Measurements from ENCODE around the gene INTS15. TPM values are rescaled to one million over a fixed set of nuclear protein-coding genes. Genes with fewer than 3 reads are reported as not detected.

The INTS15 gene
- total RNA-seq, 2 donors from 2014 or later: 34.4 to 38.0 TPM

DNA sequence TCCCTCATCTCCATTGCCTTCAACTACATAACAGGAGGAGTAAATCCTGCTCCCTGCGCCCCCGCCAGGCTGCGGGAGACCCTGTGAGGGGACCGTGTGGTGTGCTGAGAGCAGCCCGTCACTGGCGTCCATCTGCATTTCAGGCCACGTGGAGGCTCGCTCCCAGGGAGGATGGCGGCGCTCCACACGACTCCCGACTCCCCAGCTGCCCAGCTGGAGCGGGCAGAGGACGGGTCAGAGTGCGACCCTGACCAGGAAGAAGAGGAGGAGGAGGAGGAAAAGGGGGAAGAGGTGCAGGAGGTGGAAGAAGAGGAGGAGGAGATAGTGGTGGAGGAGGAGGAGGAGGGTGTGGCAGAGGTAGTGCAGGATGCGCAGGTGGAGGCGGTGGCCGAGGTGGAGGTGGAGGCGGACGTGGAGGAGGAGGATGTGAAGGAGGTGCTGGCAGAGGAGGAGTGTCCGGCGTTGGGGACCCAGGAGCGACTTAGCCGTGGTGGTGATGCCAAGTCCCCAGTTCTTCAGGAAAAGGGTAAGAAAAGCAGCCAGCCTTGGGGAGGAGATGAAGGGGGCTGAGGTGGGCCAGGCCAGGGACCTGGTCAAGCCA lies 52.5 kb downstream of the INTS15 start:
- no peaks in the 10 kb centered on the region for H3K27me3 Mint-ChIP-seq (ENCODE audit: insufficient read depth)
- no peak overlapping the region for H3K4me3 ChIP-seq (ENCODE audit: low read length)
- no peaks in the 10 kb centered on the region for H3K9me3 Mint-ChIP-seq
- WGBS, 2 experiments (ENCODE audit: insufficient coverage in 1 of 2, insufficient read length in 1 of 2): 96 to 97% methylated on average over 18 to 24 of the region's 24 CpGs
- peaks cover 48% of the 10 kb centered on the region for H3K36me3 Mint-ChIP-seq (ENCODE audit: low read depth)
- H3K27me3 ChIP-seq (ENCODE audit: control insufficient read depth, insufficient read depth, low read length, poor library complexity, severe bottlenecking): no peaks in the 10 kb centered on the region
- TF ChIP-seq, protein P1, sequence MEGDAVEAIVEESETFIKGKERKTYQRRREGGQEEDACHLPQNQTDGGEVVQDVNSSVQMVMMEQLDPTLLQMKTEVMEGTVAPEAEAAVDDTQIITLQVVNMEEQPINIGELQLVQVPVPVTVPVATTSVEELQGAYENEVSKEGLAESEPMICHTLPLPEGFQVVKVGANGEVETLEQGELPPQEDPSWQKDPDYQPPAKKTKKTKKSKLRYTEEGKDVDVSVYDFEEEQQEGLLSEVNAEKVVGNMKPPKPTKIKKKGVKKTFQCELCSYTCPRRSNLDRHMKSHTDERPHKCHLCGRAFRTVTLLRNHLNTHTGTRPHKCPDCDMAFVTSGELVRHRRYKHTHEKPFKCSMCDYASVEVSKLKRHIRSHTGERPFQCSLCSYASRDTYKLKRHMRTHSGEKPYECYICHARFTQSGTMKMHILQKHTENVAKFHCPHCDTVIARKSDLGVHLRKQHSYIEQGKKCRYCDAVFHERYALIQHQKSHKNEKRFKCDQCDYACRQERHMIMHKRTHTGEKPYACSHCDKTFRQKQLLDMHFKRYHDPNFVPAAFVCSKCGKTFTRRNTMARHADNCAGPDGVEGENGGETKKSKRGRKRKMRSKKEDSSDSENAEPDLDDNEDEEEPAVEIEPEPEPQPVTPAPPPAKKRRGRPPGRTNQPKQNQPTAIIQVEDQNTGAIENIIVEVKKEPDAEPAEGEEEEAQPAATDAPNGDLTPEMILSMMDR (conservative IDR thresholded peaks at IDR 0.05): no peak
- H3K27ac Mint-ChIP-seq: no peak overlapping the region
- no peak overlapping the region for H3K9ac ChIP-seq (ENCODE audit: extremely low read depth, low read length, poor library complexity, severe bottlenecking)
- H3K9me3 ChIP-seq (ENCODE audit: control insufficient read depth, low read length): no peaks in the 10 kb centered on the region
- H3K4me3 Mint-ChIP-seq: no peak overlapping the region
- no peak for DNase-seq
- no peaks in the 10 kb centered on the region for H3K4me1 ChIP-seq (ENCODE audit: control insufficient read depth, insufficient read depth, low read length)
- no peak overlapping the region for H3K27ac ChIP-seq (ENCODE audit: low read depth, low read length)
- H3K4me1 Mint-ChIP-seq: peaks cover 12% of the 10 kb centered on the region
- H3K36me3 ChIP-seq (ENCODE audit: control insufficient read depth, insufficient read depth, low read length): peaks cover 12% of the 10 kb centered on the region

DNA sequence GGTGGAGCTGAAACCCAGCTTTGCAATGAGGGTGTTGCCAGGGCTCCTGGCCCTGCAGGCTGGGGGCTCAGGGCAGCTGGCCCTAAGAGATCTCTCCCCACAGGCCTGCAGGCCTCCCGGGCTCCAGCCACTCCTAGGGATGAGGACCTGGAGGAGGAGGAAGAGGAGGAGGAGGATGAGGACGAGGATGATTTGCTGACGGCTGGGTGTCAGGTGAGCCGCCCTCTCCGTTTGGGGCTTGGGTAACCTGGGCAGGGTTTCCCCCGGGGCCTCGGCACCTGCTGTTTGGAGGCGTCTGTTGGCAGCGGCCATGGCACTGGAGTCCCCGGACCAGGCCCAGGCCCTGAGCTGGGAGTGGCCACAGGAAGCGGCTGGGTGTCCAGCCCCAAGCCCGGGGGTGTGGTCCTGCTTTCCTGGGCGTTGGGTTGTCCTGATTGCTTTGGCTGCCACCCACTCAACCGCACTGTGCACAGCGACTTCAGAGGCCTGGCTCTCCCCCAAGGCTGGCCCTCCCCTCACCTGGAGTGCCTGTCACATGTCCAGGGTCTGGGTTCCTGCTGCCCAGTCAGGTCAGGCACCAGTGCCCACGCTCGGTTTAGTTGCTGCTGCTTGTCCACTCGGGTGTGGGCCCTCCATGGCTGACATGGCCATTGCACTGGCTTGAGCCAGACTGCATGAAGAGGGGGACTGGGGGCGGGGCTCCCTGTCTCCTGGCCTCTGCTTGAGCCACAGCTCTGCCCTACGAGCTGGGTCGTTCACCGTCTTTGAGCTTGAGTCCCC lies 53.2 kb downstream of the INTS15 start:
- Histone ChIP-seq H3K4me3 (ENCODE audit: low read length) (no peak overlapping the region), H3K9ac (ENCODE audit: extremely low read depth, low read length, poor library complexity, severe bottlenecking) (no peak overlapping the region), H3K9me3 (ENCODE audit: control insufficient read depth, low read length) (no peaks in the 10 kb centered on the region), H3K4me1 (ENCODE audit: control insufficient read depth, insufficient read depth, low read length) (no peaks in the 10 kb centered on the region), H3K36me3 (ENCODE audit: control insufficient read depth, insufficient read depth, low read length) (peaks cover 13% of the 10 kb centered on the region), H3K27me3 (ENCODE audit: control insufficient read depth, insufficient read depth, low read length, poor library complexity, severe bottlenecking) (no peaks in the 10 kb centered on the region), H3K27ac (ENCODE audit: low read depth, low read length) (no peak overlapping the region)
- Mint-ChIP-seq H3K36me3 (ENCODE audit: low read depth) (peaks cover 48% of the 10 kb centered on the region), H3K27me3 (ENCODE audit: insufficient read depth) (no peaks in the 10 kb centered on the region), H3K4me3 (no peak overlapping the region), H3K9me3 (no peaks in the 10 kb centered on the region), H3K4me1 (peaks cover 9% of the 10 kb centered on the region), H3K27ac (no peak overlapping the region)
- no peak for DNase-seq
- TF ChIP-seq, protein P1 (conservative IDR thresholded peaks at IDR 0.05): no peak
- WGBS, 2 experiments (ENCODE audit: insufficient coverage in 1 of 2, insufficient read length in 1 of 2): 92 to 93% methylated on average over 16 to 22 of the region's 22 CpGs

DNA sequence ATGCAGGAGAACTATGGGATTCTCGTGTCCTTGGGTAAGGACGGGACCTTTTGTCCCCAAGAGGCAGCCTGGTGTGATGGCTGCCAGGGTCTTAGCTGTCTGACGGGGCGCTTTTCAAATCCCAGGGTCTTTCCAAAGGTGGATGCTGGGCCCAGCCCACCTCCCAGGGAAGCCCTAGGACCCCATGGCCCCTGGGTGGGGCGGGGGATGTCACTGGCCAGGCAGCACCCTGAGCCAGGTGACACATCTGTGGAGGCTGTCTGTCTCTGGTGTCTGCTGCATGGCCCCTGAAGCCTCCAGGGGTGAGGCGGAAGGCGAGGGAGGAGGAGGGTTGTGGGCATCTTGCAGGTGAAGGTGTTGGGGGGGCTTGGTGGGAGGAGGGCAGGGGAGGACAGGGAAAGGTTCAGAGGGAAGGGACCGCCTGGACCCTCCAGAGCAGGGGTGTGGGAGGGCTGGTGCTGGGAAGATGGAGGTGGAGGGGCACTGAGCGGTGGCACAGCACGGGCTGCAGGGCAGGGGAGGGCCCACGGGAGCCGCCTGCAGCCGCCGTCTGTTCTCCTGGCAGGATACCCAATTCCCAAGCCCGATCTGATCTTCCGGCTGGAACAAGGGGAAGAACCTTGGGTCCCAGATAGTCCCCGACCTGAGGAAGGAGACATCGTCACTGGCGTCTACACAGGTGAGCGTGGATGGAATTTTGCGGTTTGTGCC lies 54.2 kb downstream of the INTS15 start:
- Histone ChIP-seq H3K4me1 (ENCODE audit: control insufficient read depth, insufficient read depth, low read length) (no peaks in the 10 kb centered on the region), H3K36me3 (ENCODE audit: control insufficient read depth, insufficient read depth, low read length) (peaks cover 21% of the 10 kb centered on the region), H3K27ac (ENCODE audit: low read depth, low read length) (no peak overlapping the region), H3K9ac (ENCODE audit: extremely low read depth, low read length, poor library complexity, severe bottlenecking) (no peak overlapping the region), H3K9me3 (ENCODE audit: control insufficient read depth, low read length) (no peaks in the 10 kb centered on the region), H3K4me3 (ENCODE audit: low read length) (no peak overlapping the region), H3K27me3 (ENCODE audit: control insufficient read depth, insufficient read depth, low read length, poor library complexity, severe bottlenecking) (no peaks in the 10 kb centered on the region)
- 93 to 98% methylated on average over 16 to 21 of the region's 21 CpGs for WGBS, 2 experiments (ENCODE audit: insufficient coverage in 1 of 2, insufficient read length in 1 of 2)
- Mint-ChIP-seq H3K9me3 (no peaks in the 10 kb centered on the region), H3K4me1 (peaks cover 9% of the 10 kb centered on the region), H3K36me3 (ENCODE audit: low read depth) (peaks cover 48% of the 10 kb centered on the region), H3K4me3 (no peak overlapping the region), H3K27me3 (ENCODE audit: insufficient read depth) (no peaks in the 10 kb centered on the region), H3K27ac (no peak overlapping the region)
- TF ChIP-seq, protein P1 (conservative IDR thresholded peaks at IDR 0.05): no peak
- no peak for DNase-seq
